SHP77 (cell line): ENCODE results near the gene NDUFA9.

Source experiments
- DNase-seq, 2 experiments: peaks; one replicate each; lab custom pipeline; 2025; lab: John Stamatoyannopoulos, UW

Gene NDUFA9

GRCh38 chr12:4648501-4649357 lies at the start of gene NDUFA9, which contains the start of gene AKAP3:
TSS of gene NDUFA9 (plus strand) at chr12:4649114. CDS start at chr12:4649127, 13 bp downstream.
TSS of gene AKAP3 (minus strand) at chr12:4649051. CDS start at chr12:4638196, 10,855 bp downstream.
- peak; percentile 9 to 57 for DNase-seq

GRCh38 chr12:4603421-4603820 lies 45.5 kb upstream of the NDUFA9 start:
- no peak for DNase-seq

GRCh38 chr12:4603946-4604345 lies 45.0 kb upstream of the NDUFA9 start:
- DNase-seq: no peak

- peak; percentile 44 to 71 for DNase-seq
Observed at GRCh38 chr12:4604684-4605193, 44.2 kb upstream of the NDUFA9 start.

GRCh38 chr12:4607056-4607455 lies 41.9 kb upstream of the NDUFA9 start:
- no peak for DNase-seq

- DNase-seq: no peak
Observed at GRCh38 chr12:4609071-4609470, 39.8 kb upstream of the NDUFA9 start.

- no peak for DNase-seq
Observed at GRCh38 chr12:4610481-4610880, 38.4 kb upstream of the NDUFA9 start.

- no peak for DNase-seq
Observed at GRCh38 chr12:4615667-4616066, 33.2 kb upstream of the NDUFA9 start.

GRCh38 chr12:4621511-4621910 lies 27.4 kb upstream of the NDUFA9 start:
- no peak for DNase-seq

- no peak for DNase-seq
Observed at GRCh38 chr12:4626543-4626942, 22.4 kb upstream of the NDUFA9 start.

GRCh38 chr12:4628406-4628805 lies 20.5 kb upstream of the NDUFA9 start:
- DNase-seq: no peak

GRCh38 chr12:4630262-4630661 lies 18.7 kb upstream of the NDUFA9 start:
- no peak for DNase-seq

GRCh38 chr12:4643747-4644146 lies 5.2 kb upstream of the NDUFA9 start:
- no peak for DNase-seq

GRCh38 chr12:4645023-4645422 lies 3.9 kb upstream of the NDUFA9 start:
- DNase-seq: no peak

- DNase-seq: peak in 1 of 2 experiments; percentile 0
Observed at GRCh38 chr12:4648104-4648500, 812 bp upstream of the NDUFA9 start.

GRCh38 chr12:4649358-4649661 lies 396 bp downstream of the NDUFA9 start:
- DNase-seq: no peak

- no peak for DNase-seq
Observed at GRCh38 chr12:4653257-4653656, 4.3 kb downstream of the NDUFA9 start.

- no peak for DNase-seq
Observed at GRCh38 chr12:4653691-4654090, 4.8 kb downstream of the NDUFA9 start.

GRCh38 chr12:4663971-4664505 lies 15.1 kb downstream of the NDUFA9 start:
- DNase-seq: no peak

GRCh38 chr12:4665236-4665635 lies 16.3 kb downstream of the NDUFA9 start:
- no peak for DNase-seq

GRCh38 chr12:4679711-4680110 lies 30.8 kb downstream of the NDUFA9 start:
- no peak for DNase-seq

GRCh38 chr12:4681732-4682131 lies 32.8 kb downstream of the NDUFA9 start:
- DNase-seq: no peak

GRCh38 chr12:4685317-4685716 lies 36.4 kb downstream of the NDUFA9 start:
- DNase-seq: no peak

GRCh38 chr12:4690760-4691159 lies 41.8 kb downstream of the NDUFA9 start:
- no peak for DNase-seq
